Smooth muscle cell (in vitro differentiated cells): ENCODE data around the gene FTSJ1. TPM values are rescaled to one million over a fixed set of nuclear protein-coding genes. Genes with fewer than 3 reads are reported as not detected.
A peak's percentile ranks its signal among the peaks of the same experiment; 100 is the strongest.

ENCODE experiments used
- DNase-seq: peaks from one replicate; lab custom pipeline; 2025; ENCODE audit not compliant: unreplicated experiment; lab: John Stamatoyannopoulos, UW
- H2AFZ ChIP-seq: fragments of 200-600 bp; sonication (generic); 2 replicates; pipeline ENCODE4 v1.6.0; 2016; ENCODE audit warnings: antibody characterized with exemption, low read depth, mild to moderate bottlenecking
- H3F3A ChIP-seq: fragments of 200-600 bp; sonication (generic); 2 replicates; pipeline ENCODE4 v1.6.0; 2017; ENCODE audit warnings: antibody characterized with exemption, low read depth
- H3K27ac ChIP-seq: fragments of 200-600 bp; sonication (generic); 2 replicates; pipeline ENCODE4 v1.5.1; 2016; ENCODE audit warnings: low read depth, mild to moderate bottlenecking
- H3K27me3 ChIP-seq: fragments of 200-600 bp; sonication (generic); 2 replicates; pipeline ENCODE4 v1.6.1; 2016; ENCODE audit warnings: low read depth, mild to moderate bottlenecking
- H3K36me3 ChIP-seq: fragments of 200-600 bp; sonication (generic); 2 replicates; pipeline ENCODE4 v1.5.1; 2016; ENCODE audit warnings: low read depth
- H3K4me1 ChIP-seq: fragments of 200-600 bp; sonication (generic); 2 replicates; pipeline ENCODE4 v1.5.1; 2016; ENCODE audit warnings: low read depth
- H3K4me2 ChIP-seq: fragments of 200-600 bp; sonication (generic); 2 replicates; pipeline ENCODE4 v1.6.0; 2016; ENCODE audit warnings: mild to moderate bottlenecking
- H3K4me3 ChIP-seq: fragments of 200-600 bp; sonication (generic); 2 replicates; pipeline ENCODE4 v1.5.1; 2016; ENCODE audit warnings: mild to moderate bottlenecking
- H3K79me2 ChIP-seq: fragments of 200-600 bp; sonication (generic); 2 replicates; pipeline ENCODE4 v1.6.0; 2016; ENCODE audit warnings: low read depth, mild to moderate bottlenecking
- H3K9ac ChIP-seq: fragments of 200-600 bp; sonication (generic); 2 replicates; pipeline ENCODE4 v1.6.0; 2016; ENCODE audit warnings: low read depth
- H3K9me3 ChIP-seq: fragments of 200-600 bp; sonication (generic); replicated peaks from 2 replicates; pipeline ENCODE4 v1.5.1; 2016; ENCODE audit warnings: low read depth
- H4K20me1 ChIP-seq: fragments of 200-600 bp; sonication (generic); 2 replicates; pipeline ENCODE4 v1.6.0; 2016; ENCODE audit warnings: low read depth
- WGBS: methylation state at CpG from one replicate; pipeline ENCODE4 v1.1.7; 2016; ENCODE audit warnings: low lambda C conversion rate; 5-methylcytosine and 5-hydroxymethylcytosine counted together
- polyA plus RNA-seq: library from polyadenylated mRNA; unstranded; fragments of >200 nt; fragmentation: Nextera tagmentation; extraction: Ambion mirVana; gene quantifications from 2 replicates; pipeline ENCODE4 v1.2.1, GENCODE V29; 2016
- total RNA-seq: library from RNA; depleted of rRNA; stranded (reverse); fragments of >200 nt; gene quantifications from 2 replicates; pipeline ENCODE4 v1.2.3, GENCODE V29; 2014
- TF ChIP-seq, protein P1 (sequence below): fragments of 200-600 bp; sonication (generic); IDR thresholded peaks from 2 replicates; pipeline ENCODE4 v1.5.1; 2017; ENCODE audit warnings: borderline replicate concordance, mild to moderate bottlenecking, antibody characterized with exemption; ENCODE audit not compliant: insufficient read depth, poor library complexity, severe bottlenecking

FTSJ1 gene
- total and polyA plus RNA-seq, 2 experiments from 2014 or later = 60.6 to 80.8 TPM

DNA sequence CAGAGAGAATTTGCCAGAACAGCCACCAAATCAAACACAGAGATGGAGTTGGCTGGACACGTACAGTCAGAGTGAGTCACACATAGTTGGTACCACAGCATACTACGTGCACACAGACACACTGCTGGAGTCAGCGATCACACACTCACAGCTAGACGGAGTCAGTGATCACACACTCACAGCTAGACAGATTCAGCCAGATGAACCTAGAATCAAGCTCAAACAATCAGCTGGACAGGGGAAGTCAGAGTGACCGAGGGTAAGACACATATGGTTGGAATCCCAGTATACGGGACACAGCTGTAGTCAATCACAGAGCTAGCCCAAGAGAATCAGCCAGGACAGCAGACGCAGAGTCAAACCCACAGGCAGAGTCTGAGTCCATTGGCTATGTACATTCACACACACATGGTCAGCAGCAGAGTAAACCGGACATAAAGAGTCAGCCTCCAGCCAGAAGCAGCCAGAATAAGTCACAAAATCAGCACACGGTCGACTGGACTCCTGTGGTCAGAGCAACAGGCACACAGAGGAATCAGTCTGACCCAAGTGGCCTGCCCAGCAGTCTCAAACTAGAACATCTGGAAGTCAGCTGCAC, 10.6 kb upstream of the FTSJ1 start:
- no peaks in the 10 kb centered on the region for H3K79me2 ChIP-seq
- no peak overlapping the region for H2AFZ ChIP-seq
- TF ChIP-seq, protein P1, sequence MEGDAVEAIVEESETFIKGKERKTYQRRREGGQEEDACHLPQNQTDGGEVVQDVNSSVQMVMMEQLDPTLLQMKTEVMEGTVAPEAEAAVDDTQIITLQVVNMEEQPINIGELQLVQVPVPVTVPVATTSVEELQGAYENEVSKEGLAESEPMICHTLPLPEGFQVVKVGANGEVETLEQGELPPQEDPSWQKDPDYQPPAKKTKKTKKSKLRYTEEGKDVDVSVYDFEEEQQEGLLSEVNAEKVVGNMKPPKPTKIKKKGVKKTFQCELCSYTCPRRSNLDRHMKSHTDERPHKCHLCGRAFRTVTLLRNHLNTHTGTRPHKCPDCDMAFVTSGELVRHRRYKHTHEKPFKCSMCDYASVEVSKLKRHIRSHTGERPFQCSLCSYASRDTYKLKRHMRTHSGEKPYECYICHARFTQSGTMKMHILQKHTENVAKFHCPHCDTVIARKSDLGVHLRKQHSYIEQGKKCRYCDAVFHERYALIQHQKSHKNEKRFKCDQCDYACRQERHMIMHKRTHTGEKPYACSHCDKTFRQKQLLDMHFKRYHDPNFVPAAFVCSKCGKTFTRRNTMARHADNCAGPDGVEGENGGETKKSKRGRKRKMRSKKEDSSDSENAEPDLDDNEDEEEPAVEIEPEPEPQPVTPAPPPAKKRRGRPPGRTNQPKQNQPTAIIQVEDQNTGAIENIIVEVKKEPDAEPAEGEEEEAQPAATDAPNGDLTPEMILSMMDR = no peak
- H3F3A ChIP-seq = no peaks in the 10 kb centered on the region
- H3K9me3 ChIP-seq = no peaks in the 10 kb centered on the region
- 39% methylated on average over 10 of the region's 10 CpGs for WGBS
- H3K4me2 ChIP-seq = peak overlapping the region; percentile 65
- no peak for DNase-seq
- H3K27me3 ChIP-seq = no peaks in the 10 kb centered on the region
- no peak overlapping the region for H3K4me3 ChIP-seq
- H3K36me3 ChIP-seq = no peaks in the 10 kb centered on the region
- H3K27ac ChIP-seq = peak overlapping the region; percentile 87
- peak overlapping the region; percentile 62 for H3K9ac ChIP-seq
- H3K4me1 ChIP-seq = no peaks in the 10 kb centered on the region
- H4K20me1 ChIP-seq = no peaks in the 10 kb centered on the region

DNA sequence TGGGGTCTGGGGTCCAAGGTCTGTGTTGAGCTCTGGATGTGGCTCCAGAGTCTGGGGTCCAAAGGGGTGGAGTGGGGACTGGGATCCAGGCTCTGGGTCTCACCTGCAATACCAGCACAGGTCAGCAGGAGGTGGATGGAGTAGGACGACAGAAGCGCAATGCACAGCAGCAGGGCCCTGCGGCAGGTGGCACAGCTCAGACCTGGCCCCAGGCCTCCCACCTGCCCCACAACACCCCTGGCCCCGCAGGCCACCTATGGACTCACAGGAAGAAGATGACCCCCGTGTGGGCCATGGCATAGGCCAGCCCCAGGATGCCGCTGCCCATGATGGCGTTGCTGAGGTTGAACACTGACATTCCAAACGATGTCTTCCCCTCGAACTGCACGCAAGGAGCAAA, 9.3 kb upstream of the FTSJ1 start:
- no peaks in the 10 kb centered on the region for H4K20me1 ChIP-seq
- H3K9ac ChIP-seq = no peak overlapping the region
- H3K4me1 ChIP-seq = no peaks in the 10 kb centered on the region
- peak overlapping the region; percentile 84 for H3K4me2 ChIP-seq
- H2AFZ ChIP-seq = no peak overlapping the region
- no peak overlapping the region for H3K27ac ChIP-seq
- 86% methylated on average over 9 of the region's 10 CpGs for WGBS
- H3K9me3 ChIP-seq = no peaks in the 10 kb centered on the region
- no peaks in the 10 kb centered on the region for H3K79me2 ChIP-seq
- H3K27me3 ChIP-seq = no peaks in the 10 kb centered on the region
- TF ChIP-seq, protein P1 = peak; percentile 21
- DNase-seq = no peak
- H3K4me3 ChIP-seq = peak overlapping the region; percentile 33
- no peaks in the 10 kb centered on the region for H3K36me3 ChIP-seq
- no peaks in the 10 kb centered on the region for H3F3A ChIP-seq

DNA sequence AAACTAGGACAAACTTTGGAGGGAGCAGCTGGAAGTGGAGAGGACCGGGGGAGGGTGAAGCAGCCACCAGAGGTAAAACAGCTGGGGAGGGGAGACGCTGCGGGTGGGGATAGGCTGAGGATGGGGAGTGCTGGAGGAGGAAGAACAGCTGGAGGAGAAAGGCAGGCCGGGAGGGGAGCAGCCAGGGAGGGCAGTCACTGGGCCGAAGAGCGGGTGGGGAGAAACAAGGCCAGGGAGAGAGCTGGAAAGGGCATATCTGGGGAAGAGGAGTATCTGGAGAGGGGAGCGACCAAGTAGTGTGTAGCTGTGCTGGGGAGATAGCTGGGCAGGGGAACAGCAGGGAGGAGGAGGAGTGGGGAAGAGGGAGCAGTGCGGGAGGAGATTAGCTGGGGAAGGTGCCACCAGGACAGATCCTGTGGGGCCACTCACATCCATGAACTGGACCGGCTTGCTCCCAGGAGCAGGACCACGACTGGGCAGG, 8.7 kb upstream of the FTSJ1 start:
- WGBS = 78% methylated on average over 6 of the region's 10 CpGs
- Histone ChIP-seq H4K20me1 (no peaks in the 10 kb centered on the region), H3K4me2 (peak overlapping the region; percentile 84), H3K27ac (no peak overlapping the region), H3F3A (no peaks in the 10 kb centered on the region), H2AFZ (no peak overlapping the region), H3K4me1 (no peaks in the 10 kb centered on the region), H3K9ac (no peak overlapping the region), H3K36me3 (no peaks in the 10 kb centered on the region), H3K79me2 (no peaks in the 10 kb centered on the region), H3K4me3 (peak overlapping the region; percentile 33), H3K9me3 (no peaks in the 10 kb centered on the region), H3K27me3 (no peaks in the 10 kb centered on the region)
- DNase-seq = no peak
- TF ChIP-seq, protein P1 = no peak

DNA sequence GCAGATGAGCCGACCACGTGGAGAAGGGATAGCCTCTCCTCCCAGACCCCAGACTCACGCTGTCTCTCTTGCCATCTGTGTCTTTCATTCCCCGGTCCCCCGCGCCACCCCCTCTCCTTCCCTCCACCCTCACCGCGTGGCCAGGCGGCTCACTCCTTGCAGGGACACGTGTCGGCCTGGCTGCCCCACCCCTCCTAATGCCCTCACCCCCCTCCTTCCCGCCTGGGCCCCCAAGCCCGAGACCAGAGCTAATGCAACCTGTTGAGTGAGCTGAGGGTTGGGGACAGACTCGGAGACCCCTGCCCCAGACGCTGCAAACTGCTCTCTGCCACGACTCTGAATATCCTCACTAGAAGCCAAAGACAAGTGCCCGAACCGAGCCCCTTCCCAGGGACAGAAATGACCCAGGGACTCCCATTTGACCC, 7.7 kb upstream of the FTSJ1 start:
- no peak overlapping the region for H3K9ac ChIP-seq
- H2AFZ ChIP-seq = no peak overlapping the region
- WGBS = 64% methylated on average over 5 of the region's 18 CpGs

More for the DNA sequence above, 7.7 kb upstream of the FTSJ1 start:
- H4K20me1 ChIP-seq = no peaks in the 10 kb centered on the region
- peak overlapping the region; percentile 84 for H3K4me2 ChIP-seq
- H3K27me3 ChIP-seq = no peaks in the 10 kb centered on the region
- H3K4me1 ChIP-seq = no peaks in the 10 kb centered on the region
- H3K9me3 ChIP-seq = no peaks in the 10 kb centered on the region
- no peak for DNase-seq
- H3K79me2 ChIP-seq = no peaks in the 10 kb centered on the region
- H3K36me3 ChIP-seq = no peaks in the 10 kb centered on the region
- TF ChIP-seq, protein P1 = no peak
- no peaks in the 10 kb centered on the region for H3F3A ChIP-seq
- peak overlapping the region; percentile 33 for H3K4me3 ChIP-seq
- H3K27ac ChIP-seq = no peak overlapping the region
